Measurements from ENCODE around the gene MPND.

Gene MPND

DNA sequence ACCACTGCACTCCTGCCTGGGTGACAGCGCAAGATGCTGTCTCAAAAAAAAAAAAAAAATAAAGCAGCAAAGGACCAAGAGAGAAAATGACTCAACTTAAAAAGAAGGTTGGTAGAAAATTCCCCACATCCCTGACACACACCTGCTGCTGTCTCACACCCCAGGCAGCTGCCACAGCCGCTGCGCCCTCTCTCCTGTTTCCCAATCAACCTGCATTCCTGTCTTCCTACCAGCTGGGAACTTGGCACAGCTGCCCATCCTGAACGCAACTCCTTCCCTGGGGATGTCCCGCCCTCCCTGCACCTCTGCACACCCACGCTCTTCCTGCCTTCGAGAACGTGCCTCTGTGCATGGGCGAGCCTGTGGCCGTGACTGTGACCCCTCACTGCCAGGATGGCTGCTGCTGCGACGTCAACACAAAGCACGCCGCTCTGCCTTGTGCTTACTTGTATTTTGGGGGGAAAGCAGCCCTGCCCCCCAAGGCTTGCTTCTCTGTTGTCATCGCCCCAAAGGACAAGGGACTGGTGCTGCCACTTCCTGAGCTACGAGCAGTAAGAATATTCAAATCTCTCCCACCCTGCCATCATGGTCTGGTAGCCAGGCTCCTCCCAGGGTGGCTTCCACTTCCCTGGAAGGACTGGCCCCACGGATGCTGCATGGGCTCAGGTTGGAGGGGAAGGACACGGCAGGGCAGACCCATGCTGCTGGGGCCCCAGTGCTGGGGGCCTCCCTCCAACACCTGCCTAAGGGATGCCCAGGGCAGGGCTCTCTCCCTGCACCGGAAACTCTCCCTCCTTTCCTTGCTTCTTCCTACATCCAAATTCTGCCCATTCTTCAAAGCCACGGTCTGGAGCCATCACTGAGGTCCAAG lies 36.3 kb downstream of the MPND start:
- DNase-seq (ENCODE audit: low spot score) = no peak

DNA sequence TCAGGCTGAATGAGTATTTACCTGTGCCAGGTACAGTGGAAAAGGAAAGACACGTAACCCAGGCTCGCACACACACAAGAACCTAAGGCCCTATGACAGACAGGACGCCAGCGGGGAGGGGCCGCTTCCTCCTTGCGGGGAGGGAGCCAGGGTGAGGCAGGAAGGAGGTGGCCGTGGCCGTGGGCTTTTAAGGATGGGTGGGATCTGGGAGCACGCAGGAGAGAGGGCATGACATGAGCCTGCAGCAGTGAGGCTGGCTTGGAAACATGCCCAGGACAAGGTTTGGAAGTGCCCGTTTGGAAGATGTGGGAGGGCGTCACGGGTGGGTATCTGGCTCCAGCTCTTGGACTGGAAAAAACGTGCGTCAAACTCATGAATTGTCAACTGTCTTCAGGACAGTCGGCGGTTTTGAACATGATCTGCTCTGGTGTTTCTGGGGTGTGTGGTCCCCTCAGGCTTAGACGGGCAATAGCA lies 36.9 kb downstream of the MPND start:
- DNase-seq (ENCODE audit: low spot score) = no peak

DNA sequence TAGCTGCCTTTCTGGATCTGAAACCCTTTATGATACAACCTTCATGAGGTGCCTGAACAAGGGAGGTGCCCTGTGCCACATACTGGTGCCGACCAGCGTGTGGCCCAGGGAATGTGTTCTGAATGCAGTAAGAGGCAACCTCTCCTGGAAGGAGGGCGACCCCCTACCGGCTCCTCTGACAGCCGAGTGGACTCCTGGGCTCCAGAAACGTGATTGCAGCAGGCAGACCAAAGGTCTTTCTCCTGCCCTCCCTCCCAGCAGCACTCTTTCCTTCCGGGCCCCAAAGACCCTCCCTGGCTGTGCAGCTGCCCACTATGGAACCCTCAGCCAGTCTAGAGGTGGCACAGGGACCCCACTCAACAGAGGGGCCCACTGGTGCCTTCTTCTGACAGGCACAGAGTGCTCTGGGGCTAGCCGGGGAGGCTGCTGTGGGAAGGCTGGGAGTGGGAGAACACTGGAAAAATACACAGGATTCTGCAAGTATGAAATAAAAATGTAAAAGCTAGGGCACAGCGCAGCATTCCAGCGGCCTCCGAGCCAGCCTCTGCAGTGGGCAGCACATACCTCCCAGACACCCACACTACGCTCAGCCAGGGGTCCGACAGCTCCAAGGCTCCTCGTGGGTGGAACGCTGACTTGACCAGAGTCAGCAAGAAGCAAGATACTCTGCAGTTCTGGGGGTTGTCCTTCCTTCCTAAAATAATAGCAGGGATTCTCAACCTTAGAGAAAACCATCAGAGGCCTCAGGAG lies 42.1 kb downstream of the MPND start:
- DNase-seq (ENCODE audit: low spot score) = no peak

DNA sequence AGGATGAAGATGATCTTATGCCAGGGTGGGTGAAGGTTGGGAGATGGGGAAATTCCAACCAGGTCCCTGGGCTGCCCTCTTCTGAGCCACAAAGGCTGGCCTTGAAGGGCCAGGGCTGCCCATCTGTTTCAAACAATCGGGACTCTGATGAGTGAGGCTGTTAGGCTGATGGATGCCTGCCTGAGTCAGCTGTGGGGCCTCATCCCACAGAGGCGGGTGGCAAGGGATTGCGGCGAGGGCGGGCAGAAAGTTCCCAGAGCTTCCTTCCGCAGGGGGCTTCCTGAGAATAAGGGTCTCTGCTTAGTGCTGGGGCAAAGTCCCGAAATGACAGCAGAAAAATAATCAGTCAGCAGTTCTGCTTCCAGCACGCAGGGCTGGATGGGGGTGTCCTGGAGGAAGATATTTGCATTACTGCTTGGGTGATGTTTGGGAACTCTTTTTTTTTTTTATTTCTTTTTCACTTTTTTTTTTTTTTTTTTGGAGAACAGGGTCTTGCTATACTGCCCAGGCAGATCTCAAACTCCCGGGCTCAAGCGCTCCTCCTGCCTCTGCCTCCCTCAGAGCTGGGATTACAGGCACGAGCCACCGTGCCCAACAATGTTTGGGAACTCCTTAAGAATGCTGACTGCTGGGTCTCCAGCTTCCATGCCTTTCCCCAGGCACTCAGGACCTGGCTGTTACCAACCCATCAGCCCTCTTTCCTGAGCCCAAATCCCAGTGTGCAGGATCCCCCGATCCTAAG lies 42.9 kb downstream of the MPND start:
- DNase-seq (ENCODE audit: low spot score) = no peak

DNA sequence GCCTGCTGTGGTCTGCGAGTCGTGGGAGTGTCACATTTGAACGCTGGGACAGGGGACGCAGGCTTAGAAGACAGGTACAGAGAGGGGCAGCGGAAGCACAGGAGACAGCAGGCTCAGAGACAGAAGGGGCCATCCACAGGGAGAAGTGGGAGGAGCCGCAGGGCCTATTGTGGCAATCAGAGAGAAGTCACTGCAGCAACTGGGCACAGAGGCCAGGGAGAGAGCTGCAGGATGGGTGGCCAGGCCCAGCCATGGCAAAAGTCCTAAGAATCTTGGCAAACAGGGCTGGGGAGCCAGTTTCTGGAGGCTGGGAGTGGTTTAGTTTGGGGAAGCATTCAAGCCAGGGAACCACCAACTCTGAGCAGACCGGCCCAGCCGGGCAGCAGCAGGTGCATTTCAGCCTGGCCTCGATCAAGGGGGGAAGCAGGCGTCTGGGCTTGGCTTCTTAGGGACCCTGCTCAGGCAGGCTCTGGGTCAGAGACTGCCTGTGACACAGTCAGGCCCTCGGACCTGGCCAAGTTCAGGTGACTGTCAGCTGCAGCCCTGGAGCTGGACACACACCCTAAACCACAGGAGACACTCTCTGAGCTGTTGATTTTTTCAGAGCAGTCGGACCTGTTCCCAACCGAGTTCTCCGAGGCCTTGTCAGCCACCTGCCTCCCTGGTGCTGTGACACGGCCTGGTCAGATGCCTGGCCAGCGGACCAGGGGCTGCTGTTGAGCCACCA lies 45.1 kb downstream of the MPND start:
- no peak for DNase-seq (ENCODE audit: low spot score)

DNA sequence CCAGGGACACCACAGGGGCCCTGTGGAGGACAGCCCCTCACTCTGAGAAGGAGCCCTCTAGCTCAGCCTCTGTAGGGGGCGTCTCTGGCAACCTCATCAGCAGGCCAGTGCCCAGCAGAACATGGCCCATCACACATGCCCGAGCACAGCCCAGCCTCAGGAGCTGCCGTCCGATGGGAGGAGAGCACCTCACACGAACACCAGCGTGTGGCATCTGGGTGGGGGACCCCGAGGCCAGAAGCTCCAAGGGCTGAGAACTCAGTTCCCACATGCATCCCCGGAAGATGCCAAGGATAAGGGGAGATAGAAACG lies 45.7 kb downstream of the MPND start:
- peak; percentile 19 for DNase-seq (ENCODE audit: low spot score)

DNA sequence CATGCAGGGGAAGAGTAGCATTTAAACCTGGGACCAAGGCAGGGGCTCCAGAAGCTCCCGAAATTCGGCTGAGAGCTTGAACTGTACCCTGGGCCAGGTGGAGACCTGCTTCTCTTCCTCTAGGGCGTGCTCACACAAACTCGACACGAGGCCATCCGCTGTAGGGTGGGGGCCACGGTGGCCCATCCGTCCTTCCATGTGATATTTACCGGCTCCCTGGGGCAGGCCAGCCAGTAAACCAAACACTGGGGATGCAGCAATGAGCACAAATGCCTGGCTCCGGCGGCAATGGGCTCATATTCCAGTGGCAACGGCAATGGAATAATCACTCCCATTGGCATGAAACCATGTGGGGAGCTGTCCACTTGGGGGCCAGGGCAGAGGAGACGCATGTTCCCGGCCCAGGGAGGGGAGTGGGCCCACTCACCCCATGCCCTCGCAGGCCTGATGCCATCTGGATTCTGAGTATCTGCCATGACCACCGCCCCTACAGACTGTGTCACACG lies 46.2 kb downstream of the MPND start:
- peak; percentile 27 for DNase-seq (ENCODE audit: low spot score)

DNA sequence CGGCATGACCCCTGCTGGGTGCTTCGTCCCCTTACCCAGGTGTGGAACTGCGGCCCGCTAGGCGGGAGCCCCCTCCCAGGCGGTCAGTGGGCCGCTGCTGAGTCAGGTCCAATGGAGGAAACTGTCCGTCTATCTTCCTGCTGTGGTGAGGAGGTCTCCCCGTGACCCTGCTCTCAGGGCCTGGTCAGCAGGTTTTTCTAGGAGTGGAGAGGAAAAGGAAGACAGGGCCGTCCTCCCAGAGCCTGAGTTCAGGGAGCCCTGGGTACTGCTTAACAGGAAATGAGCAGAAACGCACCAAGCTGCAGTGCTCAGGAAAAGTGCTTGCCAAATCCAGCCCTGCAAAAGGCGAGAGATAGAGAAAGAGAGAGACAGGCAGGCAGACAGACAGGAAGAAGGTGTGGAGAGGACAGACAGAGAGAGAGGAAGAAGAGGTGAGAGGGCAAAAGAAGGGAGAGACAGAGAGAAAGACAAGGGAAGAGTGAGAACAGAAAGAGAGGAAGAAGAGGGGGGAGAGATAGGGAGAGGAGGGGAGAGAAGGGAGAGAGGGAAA lies 46.7 kb downstream of the MPND start:
- no peak for DNase-seq (ENCODE audit: low spot score)

DNA sequence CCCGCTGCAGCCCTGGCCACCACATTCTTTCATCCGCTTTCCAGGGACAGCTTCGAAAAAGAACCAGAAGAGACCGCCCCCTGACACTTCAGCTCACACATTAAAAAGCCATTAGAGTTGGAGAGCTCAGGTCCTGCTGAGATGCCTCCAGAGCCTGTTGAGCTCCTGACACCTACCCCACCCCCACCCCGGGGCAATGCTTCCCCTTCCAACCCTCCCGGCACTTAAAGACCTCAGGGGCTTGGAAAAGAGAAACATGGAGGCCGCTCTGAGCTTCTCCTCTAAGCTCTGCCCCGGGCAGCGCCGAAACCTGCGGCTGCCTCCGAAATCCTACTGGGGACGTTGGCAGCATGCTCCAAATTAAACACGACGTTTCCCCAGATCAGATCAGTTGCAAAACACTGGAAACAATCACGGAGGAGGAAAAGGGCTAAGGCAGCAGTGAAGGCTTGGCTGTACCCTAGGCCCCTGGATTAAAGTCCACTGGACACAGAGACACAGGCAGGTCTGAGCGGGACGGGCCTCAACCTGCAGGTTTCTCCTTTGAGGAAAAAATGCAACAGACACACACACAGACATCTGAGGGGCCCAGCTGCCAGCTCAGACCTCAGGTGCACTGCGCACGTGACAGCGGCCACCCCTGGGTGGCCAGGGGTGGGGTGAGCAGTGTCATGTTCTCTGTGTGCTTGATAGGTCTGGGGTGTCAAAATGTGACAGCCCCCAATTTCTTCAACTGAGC lies 47.4 kb downstream of the MPND start:
- DNase-seq (ENCODE audit: low spot score) = peak; percentile 37

DNA sequence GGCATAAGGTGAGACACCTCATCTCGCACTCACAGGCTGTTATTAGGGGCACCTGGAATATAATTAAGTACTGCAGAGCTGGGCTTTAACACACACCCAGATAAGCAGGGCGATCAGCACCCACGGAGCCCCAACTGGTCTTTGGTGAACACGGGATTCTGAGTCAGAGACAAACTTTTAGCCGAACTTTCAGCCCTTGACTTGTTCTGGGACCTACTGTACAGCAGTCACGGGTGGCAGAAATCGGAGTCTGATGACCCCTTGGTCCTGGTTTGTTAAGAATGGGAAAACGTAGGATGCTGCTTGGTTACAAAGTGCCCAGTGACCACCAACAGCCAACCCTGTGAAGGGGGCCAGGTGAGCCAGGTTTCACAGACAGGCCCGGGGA lies 47.9 kb downstream of the MPND start:
- DNase-seq (ENCODE audit: low spot score) = no peak

DNA sequence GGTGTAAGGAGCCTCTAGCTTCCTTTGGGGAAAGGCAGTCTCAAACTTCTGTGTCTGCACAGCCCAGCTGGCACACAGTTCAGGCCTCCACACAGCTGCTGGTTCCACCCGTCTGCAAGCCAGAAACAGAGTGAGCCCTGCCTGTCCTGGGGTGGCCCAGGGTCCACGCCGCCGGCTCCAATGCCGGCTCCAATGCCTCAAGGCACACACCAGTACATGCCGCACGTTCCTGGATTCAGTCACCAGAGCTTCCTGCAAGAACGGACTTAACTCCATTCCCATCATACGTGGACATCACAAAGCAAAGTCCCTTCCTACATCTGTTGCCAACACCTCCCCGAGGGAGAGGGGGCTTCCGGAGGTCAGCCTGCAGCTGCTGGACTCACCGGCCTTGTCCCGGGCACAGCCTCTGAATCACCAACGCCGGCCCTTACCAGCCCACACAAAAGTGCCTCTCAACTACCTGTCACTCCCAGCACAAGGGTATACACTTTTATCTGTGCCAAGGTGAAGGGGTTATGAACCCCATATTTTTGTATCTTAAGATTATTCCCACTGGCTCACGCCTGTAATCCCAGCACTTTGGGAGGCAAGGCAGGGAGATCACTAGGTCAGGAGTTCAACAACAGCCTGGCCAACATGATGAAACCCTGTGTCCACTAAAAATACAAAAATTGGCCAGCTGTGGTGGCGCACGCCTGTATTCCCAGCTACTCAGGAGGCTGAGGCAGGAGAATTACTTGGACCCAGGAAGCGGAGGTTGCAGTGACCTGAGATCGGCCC lies 48.5 kb downstream of the MPND start:
- peak; percentile 15 for DNase-seq (ENCODE audit: low spot score)

DNA sequence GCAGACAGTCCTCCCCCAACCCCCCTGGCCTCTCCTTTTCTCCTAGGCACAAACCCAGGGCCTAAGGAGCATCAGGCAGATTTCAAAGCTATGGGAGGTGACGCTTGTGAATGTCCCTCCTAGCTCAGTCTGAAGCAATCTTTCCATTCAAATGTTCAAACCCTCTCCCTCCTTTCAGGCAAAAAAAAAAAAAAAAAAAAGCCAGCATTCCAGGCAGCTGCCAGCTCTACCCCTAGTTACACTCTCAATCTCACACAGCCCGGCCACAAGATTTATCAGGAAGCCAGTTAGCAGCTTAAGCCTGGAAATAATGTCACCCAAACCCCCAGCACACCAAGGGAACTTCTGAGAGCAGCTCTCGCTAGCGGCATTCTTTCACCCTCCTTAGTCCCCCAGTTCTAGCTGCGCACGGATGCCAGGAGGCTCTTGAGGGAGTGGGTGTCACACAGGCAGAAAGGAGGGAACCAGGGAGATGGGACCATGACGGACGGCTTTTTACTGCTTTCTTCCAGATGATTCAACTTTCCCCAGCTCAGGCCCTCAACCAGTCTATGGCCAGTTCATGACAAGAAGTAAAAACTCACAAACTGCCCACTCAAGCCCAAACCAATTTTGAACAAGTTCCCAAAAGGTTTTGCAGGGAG lies 50.7 kb downstream of the MPND start:
- DNase-seq (ENCODE audit: low spot score) = peak; percentile 25

DNA sequence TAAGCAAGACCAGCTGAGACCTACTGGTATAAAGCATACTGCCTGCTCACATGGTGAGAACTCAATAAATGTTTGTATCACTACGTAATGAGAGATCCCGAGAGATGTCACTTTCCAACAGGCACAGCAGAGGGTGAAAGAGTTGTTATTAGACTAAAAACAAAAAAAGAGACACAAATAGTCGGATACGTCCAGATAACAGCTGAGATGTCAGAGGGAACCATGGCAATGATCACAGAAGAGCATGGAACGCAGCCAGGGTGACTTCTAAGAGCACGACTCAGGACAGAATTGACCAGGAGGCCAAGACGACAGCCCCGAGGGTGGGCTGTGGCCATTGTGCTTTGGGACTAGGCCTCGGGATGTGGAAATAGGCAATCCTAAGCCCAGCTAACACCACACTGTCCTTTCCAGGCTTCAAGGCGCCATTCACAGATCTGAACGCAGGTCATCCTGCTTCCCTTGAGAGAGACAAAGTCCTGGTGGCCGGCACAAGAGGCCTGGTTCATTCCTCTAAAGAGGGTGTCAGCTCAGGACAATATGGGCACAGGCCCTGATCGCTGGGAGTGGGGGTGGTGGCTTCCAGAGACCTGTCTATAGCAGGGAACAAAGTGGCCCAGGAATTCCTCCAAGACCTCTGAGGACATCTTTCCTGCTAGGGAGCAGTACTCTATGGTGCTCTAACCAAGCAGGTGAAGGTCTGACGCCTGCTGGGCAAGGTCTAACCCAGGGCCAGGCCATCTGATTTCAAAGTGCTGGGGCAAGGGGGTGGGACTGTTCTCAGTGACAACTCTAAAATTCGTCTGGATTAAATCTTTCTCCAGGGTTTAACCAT lies 53.8 kb downstream of the MPND start:
- DNase-seq (ENCODE audit: low spot score) = no peak

DNA sequence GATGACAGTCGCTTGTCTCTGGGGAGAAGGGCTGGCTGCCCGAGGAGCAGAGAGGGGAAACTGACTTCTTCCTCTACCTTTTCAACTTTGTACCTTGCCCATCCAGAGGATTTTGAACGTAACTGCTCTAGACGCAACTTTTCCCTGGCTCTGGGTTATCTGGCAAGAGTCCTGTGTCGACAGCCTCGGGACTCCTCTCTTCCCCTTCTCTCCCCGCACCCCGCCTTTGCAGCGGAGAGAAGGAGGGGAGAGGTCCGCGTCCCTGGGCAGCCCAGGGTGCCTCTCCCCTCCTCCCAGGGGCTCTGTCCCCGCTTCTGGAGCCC lies 56.4 kb downstream of the MPND start:
- no peak for DNase-seq (ENCODE audit: low spot score)

DNA sequence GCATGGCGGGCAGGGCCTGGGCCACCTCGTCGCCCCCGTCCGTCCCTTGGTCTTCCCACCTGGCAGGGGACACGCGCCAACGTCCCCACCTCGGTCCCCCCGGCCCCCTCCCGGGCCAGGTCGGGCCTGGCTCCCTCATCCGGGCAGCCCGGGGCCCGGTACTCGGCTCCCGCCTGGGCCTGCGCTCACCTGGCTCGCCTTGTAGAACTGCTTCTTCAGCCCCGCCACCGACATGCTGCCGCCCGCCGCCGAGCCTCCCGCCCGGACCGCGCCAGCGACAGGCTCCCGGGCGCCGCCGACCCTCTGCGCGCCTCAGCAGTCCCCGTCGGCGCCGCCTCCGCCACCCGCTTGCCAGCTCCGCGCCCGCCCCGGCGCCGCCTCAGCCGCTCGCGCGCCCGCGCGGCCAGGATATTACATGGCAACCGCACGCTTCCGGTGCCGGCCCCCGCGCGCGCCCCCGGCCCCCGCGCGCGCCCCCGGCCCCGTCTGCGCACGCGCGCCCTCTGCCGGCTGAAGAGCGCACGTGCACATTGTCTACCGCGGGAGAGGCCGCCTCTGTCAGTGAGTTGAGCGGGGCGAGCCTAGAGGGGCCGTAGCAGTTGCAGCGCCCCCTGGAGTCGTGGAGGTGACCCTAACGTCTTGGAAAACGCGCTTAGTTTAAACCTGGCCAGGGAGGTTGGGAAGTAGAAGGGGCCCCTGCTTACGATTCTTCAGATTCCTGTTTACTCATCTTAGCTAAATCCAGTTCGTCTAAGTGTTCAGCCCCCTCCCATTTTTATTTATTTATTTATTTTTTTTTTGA lies 57.0 kb downstream of the MPND start, which contains the start of gene SH3GL1:
SH3GL1 (minus strand) TSS at position 413 of the 802 bp plus-strand sequence; CDS start at position 234, 179 bp downstream.
- peak; percentile 93 for DNase-seq (ENCODE audit: low spot score)

DNA sequence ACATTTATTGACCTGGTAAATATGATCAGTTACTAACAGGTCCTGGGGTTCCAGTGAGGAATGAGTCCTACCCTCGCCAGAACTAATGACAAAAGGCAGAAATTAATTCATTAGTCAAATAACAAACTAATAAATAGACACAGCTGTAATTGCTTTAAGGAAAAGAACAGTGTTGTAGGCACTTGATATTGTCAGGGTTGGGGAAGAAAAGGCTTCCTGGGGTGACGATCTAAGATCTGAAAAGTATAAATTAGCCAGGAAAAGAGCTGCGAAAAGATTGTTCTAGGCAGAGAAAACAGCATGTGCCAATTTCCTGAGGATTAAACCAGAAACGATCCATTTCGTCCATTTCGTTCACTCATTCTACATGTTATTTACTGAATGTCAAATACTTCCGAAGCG lies 58.4 kb downstream of the MPND start:
- DNase-seq (ENCODE audit: low spot score) = no peak

DNA sequence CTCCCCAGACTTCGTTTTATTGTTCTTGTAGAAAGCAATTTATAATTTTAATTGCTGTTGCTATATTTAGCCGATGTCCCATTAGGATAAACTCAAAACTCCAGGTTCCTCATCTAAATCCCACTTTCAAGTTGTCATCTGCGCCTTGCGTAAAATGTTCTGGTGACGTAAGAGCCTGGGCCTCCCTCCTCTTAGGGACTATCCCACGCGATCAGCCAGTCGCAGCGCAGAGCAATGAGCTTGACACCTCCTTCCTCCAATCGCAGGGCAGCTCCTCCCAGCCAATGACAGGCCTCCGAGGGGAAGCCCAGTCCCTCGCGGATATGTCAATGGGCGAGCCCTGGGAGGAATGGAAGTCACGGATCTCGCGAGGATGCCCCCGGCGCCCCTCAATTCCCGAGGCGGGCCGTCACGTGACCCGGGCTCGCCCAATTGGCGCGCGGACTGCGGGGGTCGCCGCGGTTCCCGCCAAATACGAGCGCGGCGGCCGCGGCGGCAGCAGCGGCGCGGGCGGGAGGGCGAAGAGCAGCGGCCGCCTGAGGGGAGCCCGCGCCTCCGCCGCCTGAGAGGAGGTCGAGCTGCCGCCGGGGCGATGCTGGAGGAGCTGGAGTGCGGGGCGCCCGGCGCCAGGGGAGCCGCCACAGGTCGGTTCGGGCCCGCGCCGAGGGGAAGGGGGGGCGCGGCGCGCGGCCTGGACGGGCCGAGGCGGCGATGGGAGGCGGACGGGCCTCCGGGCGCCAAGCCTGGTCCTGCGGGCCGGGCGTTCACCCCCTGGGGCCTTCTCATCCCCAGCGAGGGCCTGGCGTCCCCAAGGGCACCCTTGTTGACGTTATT lies 59.0 kb downstream of the MPND start, which contains the start of gene CHAF1A:
CHAF1A (plus strand) TSS at position 470 of the 834 bp plus-strand sequence; CDS start at position 593, 123 bp downstream.
- peak; percentile 99 for DNase-seq (ENCODE audit: low spot score)
